Glomerular visceral epithelial cell (primary cell): ENCODE results near the gene ETFB.

Source experiments
- DNase-seq: peaks from one replicate; pipeline ENCODE4 v3.0.0-alpha.2; 2016; ENCODE audit errors: extremely low spot score

Gene ETFB

GRCh38 chr19:51295382-51296126 lies 70.6 kb downstream of the ETFB start:
- no peak for DNase-seq
